Measurements from ENCODE around the gene CADPS2.

DNA sequence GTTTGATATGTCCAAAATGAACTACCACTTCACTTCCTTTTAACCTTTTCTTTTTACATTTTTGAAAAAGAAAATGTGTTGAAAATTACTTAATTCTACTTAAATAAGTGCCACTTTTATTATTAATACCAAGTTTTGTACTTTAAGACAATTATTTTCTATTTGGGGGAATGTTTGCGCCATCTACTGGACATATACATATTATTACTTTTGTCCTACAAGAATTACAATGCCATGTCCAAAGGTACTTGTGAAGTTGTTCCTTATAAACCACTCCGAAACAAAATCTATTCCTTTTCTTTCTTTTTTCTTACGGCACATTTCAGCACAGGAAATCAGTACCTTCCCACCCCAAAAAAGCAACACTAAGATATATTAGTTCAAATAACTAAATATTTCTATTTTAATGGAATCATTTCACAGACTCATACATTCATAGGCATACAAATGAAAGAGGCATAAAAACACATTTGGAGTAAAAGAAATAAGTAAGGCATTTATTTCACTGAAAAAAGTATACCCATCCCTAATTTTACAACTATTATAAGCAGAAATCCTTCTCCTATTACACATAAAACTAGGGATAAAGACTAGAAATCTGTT is 357.3 kb downstream of the CADPS2 start:
- TF ChIP-seq CTCF (IDR thresholded peaks at IDR 0.05; ENCODE audit: low read length), result peak; percentile 69
- TF ChIP-seq EZH2phosphoT487 (IDR thresholded peaks at IDR 0.05; ENCODE audit: low read length), result no peak

Measured in MM.1S (cell line).